Hepatocyte (in vitro differentiated cells): ENCODE data around the gene NDUFS6. TPM values are rescaled to one million over a fixed set of nuclear protein-coding genes. Genes with fewer than 3 reads are reported as not detected.
A peak's percentile ranks its signal among the peaks of the same experiment; 100 is the strongest.
"Not testable (repeated sequence)": the region's sequence is repeated elsewhere in the genome, so short reads cannot be mapped to it uniquely, and the experiment has no call there.

ENCODE experiments used
- DNase-seq: peaks from one replicate; pipeline ENCODE4 v3.0.0-alpha.2; 2016; ENCODE audit warnings: low spot score
- H2AFZ ChIP-seq: fragments of 200-600 bp; sonication (generic); 2 replicates; pipeline ENCODE4 v1.6.0; 2016; ENCODE audit warnings: antibody characterized with exemption, mild to moderate bottlenecking
- H3K27ac ChIP-seq: fragments of 200-600 bp; sonication (generic); 2 replicates; pipeline ENCODE4 v1.5.1; 2016; ENCODE audit warnings: mild to moderate bottlenecking
- H3K27me3 ChIP-seq: fragments of 200-600 bp; sonication (generic); 2 replicates; pipeline ENCODE4 v1.6.1; 2016
- H3K36me3 ChIP-seq: fragments of 200-600 bp; sonication (generic); replicated peaks from 2 replicates; pipeline ENCODE4 v1.5.1; 2016; ENCODE audit warnings: low read depth; ENCODE audit not compliant: insufficient read depth
- H3K4me1 ChIP-seq: fragments of 200-600 bp; sonication (generic); 2 replicates; pipeline ENCODE4 v1.5.1; 2016; ENCODE audit warnings: mild to moderate bottlenecking, moderate library complexity; ENCODE audit not compliant: insufficient read depth
- H3K4me2 ChIP-seq: fragments of 200-600 bp; sonication (generic); 2 replicates; pipeline ENCODE4 v1.6.0; 2016
- H3K4me3 ChIP-seq: fragments of 200-600 bp; sonication (generic); 2 replicates; pipeline ENCODE4 v1.5.1; 2016; ENCODE audit warnings: mild to moderate bottlenecking
- H3K79me2 ChIP-seq: fragments of 200-600 bp; sonication (generic); 2 replicates; pipeline ENCODE4 v1.6.0; 2017; ENCODE audit warnings: mild to moderate bottlenecking
- H3K9me2 ChIP-seq: fragments of 200-600 bp; sonication (generic); replicated peaks from 2 replicates; pipeline ENCODE4 v1.6.0; 2017; ENCODE audit warnings: mild to moderate bottlenecking; ENCODE audit not compliant: insufficient read depth
- H3K9me3 ChIP-seq: fragments of 200-600 bp; sonication (generic); 2 replicates; pipeline ENCODE4 v1.5.1; 2016; ENCODE audit warnings: low read depth, mild to moderate bottlenecking
- H4K20me1 ChIP-seq: fragments of 200-600 bp; sonication (generic); 2 replicates; pipeline ENCODE4 v1.6.0; 2016; ENCODE audit warnings: mild to moderate bottlenecking; ENCODE audit not compliant: insufficient read depth, poor library complexity, severe bottlenecking
- CTCF ChIP-seq: fragments of 200-600 bp; sonication (generic); IDR thresholded peaks from 2 replicates; pipeline ENCODE4 v1.5.1; 2016; ENCODE audit warnings: antibody characterized with exemption, mild to moderate bottlenecking; ENCODE audit not compliant: poor library complexity
- EZH2 ChIP-seq: fragments of 200-600 bp; sonication (generic); IDR thresholded peaks from 2 replicates; pipeline ENCODE4 v1.6.1; 2016; ENCODE audit warnings: antibody characterized with exemption, mild to moderate bottlenecking, borderline replicate concordance
- EZH2phosphoT487 ChIP-seq: fragments of 200-600 bp; sonication (generic); IDR thresholded peaks from one replicate; pipeline ENCODE4 v1.6.1; 2018; ENCODE audit warnings: antibody characterized with exemption, mild to moderate bottlenecking, low read depth, moderate library complexity; ENCODE audit not compliant: unreplicated experiment, severe bottlenecking
- WGBS: methylation state at CpG from one replicate; pipeline ENCODE4 v1.1.6; 2016; ENCODE audit warnings: low lambda C conversion rate; ENCODE audit errors: missing lambda C conversion rate; 5-methylcytosine and 5-hydroxymethylcytosine counted together
- polyA plus RNA-seq: library from polyadenylated mRNA; unstranded; fragments of >200 nt; fragmentation: Nextera tagmentation; extraction: Ambion mirVana; gene quantifications from 2 replicates; pipeline ENCODE4 v1.2.1, GENCODE V29; 2016
- total RNA-seq: library from RNA; depleted of rRNA; stranded (reverse); fragments of >200 nt; gene quantifications from 2 replicates; pipeline ENCODE4 v1.2.3, GENCODE V29; 2014

The NDUFS6 gene
- total and polyA plus RNA-seq, 2 experiments from 2014 or later = 29.3 to 108 TPM

- H3K4me1 ChIP-seq = peaks cover 7% of the 10 kb centered on the region
- H3K9me2 ChIP-seq = no peaks in the 10 kb centered on the region
- 88% methylated on average over 21 of the region's 21 CpGs for WGBS
- H3K4me2 ChIP-seq = no peak overlapping the region
- no peak overlapping the region for H3K4me3 ChIP-seq
- no peaks in the 10 kb centered on the region for H3K27me3 ChIP-seq
- no peak overlapping the region for H2AFZ ChIP-seq
- DNase-seq = no peak
- TF ChIP-seq EZH2phosphoT487 = no peak
- no peak for TF ChIP-seq CTCF
- no peak for TF ChIP-seq EZH2
- H3K36me3 ChIP-seq = no peaks in the 10 kb centered on the region
- H4K20me1 ChIP-seq = no peaks in the 10 kb centered on the region
- H3K9me3 ChIP-seq = no peaks in the 10 kb centered on the region
- H3K27ac ChIP-seq = no peak overlapping the region
- H3K79me2 ChIP-seq = peaks cover 21% of the 10 kb centered on the region
Measured at GRCh38 chr5:1796371-1797102, 4.7 kb upstream of the NDUFS6 start.

DNA sequence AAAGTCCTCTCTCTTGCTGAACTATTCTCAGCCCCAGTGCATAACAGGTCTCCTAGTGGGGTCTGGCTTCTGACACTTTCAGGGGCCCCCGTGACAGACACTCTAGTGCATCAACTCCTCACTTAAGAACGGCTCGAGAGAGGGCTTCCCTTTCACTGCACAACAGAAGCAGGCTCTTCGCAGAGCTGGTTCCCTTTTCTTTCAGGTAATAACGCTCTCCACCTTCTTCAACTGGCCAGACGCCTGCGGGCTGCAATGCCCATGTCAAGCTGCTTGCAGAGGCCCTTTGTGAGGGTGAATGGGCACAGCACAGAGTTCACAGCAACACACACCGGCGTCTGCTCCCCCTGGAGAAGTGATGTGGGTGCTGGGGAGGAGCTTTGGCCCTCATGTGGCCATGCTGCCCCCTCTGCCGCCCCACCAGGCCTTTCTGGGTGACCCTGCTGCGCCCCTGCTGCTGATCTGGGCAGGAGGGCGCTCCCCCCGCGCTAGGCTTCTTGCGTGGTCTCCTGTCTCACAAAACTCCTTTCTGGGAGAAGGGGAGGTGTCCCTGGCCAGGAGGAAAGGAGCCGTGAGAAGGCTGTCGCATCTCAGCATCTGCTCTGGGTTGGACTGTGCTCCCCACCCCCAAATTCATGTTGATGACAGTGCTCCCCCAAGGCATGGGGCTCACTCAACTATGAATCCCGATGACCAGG, 4.0 kb upstream of the NDUFS6 start:
- 97% methylated on average over 18 of the region's 18 CpGs for WGBS
- Histone ChIP-seq H3K27ac (no peak overlapping the region), H3K4me1 (peaks cover 9% of the 10 kb centered on the region), H2AFZ (no peak overlapping the region), H3K27me3 (no peaks in the 10 kb centered on the region), H3K4me3 (no peak overlapping the region), H3K9me3 (no peaks in the 10 kb centered on the region), H3K9me2 (no peaks in the 10 kb centered on the region), H4K20me1 (no peaks in the 10 kb centered on the region), H3K4me2 (no peak overlapping the region), H3K36me3 (no peaks in the 10 kb centered on the region), H3K79me2 (peaks cover 28% of the 10 kb centered on the region)
- TF ChIP-seq EZH2phosphoT487 (no peak), CTCF (no peak), EZH2 (no peak)
- DNase-seq = no peak

DNA sequence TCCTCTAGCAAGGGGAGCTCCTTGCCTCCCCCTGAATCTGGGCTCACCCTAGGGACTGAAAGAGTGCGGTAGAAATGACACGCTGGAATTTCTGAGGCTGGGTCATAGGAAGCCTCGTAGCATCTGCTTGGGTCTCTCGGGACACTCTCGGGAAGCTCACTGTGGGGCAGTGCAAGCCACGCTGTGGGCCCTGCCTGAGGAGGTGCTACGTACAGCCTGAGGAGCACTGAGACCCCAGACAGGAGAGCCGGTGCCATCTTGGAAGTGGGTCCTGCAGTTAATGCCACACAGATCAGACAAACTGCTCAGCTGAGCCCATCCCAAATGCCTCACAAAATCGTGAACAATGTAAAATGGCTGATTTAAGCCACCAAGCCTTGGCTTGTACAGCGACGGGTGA, 3.4 kb upstream of the NDUFS6 start:
- H3K27ac ChIP-seq = no peak overlapping the region
- no peaks in the 10 kb centered on the region for H4K20me1 ChIP-seq
- DNase-seq = no peak
- WGBS = 95% methylated on average over 11 of the region's 11 CpGs
- H3K36me3 ChIP-seq = no peaks in the 10 kb centered on the region
- no peak overlapping the region for H3K4me3 ChIP-seq
- TF ChIP-seq CTCF = no peak
- TF ChIP-seq EZH2 = no peak
- TF ChIP-seq EZH2phosphoT487 = no peak
- peaks cover 34% of the 10 kb centered on the region for H3K79me2 ChIP-seq
- no peak overlapping the region for H3K4me2 ChIP-seq
- peaks cover 14% of the 10 kb centered on the region for H3K4me1 ChIP-seq
- no peak overlapping the region for H2AFZ ChIP-seq
- no peaks in the 10 kb centered on the region for H3K9me3 ChIP-seq
- no peaks in the 10 kb centered on the region for H3K9me2 ChIP-seq
- H3K27me3 ChIP-seq = no peaks in the 10 kb centered on the region

GRCh38 chr5:1798589-1798988, 2.6 kb upstream of the NDUFS6 start:
- 94% methylated on average over 16 of the region's 16 CpGs for WGBS
- H2AFZ ChIP-seq, H3K9me2 ChIP-seq, DNase-seq, H4K20me1 ChIP-seq, H3K27ac ChIP-seq, H3K36me3 ChIP-seq, H3K27me3 ChIP-seq, H3K4me3 ChIP-seq, H3K9me3 ChIP-seq: not testable (repeated sequence)
- Histone ChIP-seq H3K4me2 (peak overlapping the region; percentile 96), H3K4me1 (peaks cover 14% of the 10 kb centered on the region), H3K79me2 (peaks cover 42% of the 10 kb centered on the region)
